GM12891 (cell line): ENCODE results near the gene FBN1.
A peak's percentile ranks its signal among the peaks of the same experiment; 100 is the strongest.

Experiments used
- DNase-seq: peaks from one replicate; pipeline ENCODE4 v3.0.0; 2011; ENCODE audit warnings: low spot score; ENCODE audit not compliant: insufficient read length
- FAIRE-seq: peaks from 2 replicates; lab custom pipeline; 2011; peaks lifted over from hg19 to GRCh38; lab: Jason Lieb, UNC
- PAX5 ChIP-seq: IDR thresholded peaks from 2 replicates; pipeline ENCODE4 v1.6.1; 2011; ENCODE audit warnings: low read length, moderate library complexity, mild to moderate bottlenecking; ENCODE audit not compliant: insufficient read depth, severe bottlenecking
- POLR2A ChIP-seq: IDR thresholded peaks from 2 replicates; pipeline ENCODE4 v1.6.1; 2011; ENCODE audit warnings: low read depth, low read length, control low read depth
- POLR2AphosphoS5 ChIP-seq: IDR thresholded peaks from 2 replicates; pipeline ENCODE4 v1.6.1; 2011; ENCODE audit warnings: low read depth, low read length, control low read depth
- POU2F2 ChIP-seq: IDR thresholded peaks from 2 replicates; pipeline ENCODE4 v1.6.1; 2011; ENCODE audit warnings: low read depth, mild to moderate bottlenecking, control low read depth, low read length, moderate library complexity
- SPI1 ChIP-seq: IDR thresholded peaks from 2 replicates; pipeline ENCODE4 v1.6.1; 2011; ENCODE audit warnings: low read depth, low read length, control low read depth
- TAF1 ChIP-seq: IDR thresholded peaks from 2 replicates; pipeline ENCODE4 v1.6.1; 2011; ENCODE audit warnings: low read depth, low read length, control low read depth

FBN1 gene

DNA sequence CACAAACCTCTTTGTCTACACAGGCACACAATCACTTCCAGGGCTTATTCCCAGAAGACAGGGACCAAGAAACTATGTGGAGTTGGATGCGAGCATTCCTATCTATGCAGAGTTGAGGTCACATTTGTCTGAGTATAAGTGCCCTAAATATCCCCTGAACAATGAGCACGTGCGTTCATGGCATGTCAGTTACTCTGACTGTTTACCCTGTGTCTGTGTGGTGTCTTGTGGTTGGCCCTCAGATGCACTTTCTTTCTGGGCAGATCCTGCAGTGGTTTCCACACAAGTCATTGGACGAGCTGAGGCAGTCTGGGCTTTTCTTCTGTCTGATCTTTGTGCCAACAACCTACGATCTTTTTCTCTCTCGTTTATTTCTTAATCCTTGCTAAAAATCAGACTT, 134.5 kb downstream of the FBN1 start:
- TF ChIP-seq TAF1: no peak
- TF ChIP-seq POLR2A: no peak
- TF ChIP-seq SPI1: no peak
- DNase-seq (no peak), FAIRE-seq (no peak)

DNA sequence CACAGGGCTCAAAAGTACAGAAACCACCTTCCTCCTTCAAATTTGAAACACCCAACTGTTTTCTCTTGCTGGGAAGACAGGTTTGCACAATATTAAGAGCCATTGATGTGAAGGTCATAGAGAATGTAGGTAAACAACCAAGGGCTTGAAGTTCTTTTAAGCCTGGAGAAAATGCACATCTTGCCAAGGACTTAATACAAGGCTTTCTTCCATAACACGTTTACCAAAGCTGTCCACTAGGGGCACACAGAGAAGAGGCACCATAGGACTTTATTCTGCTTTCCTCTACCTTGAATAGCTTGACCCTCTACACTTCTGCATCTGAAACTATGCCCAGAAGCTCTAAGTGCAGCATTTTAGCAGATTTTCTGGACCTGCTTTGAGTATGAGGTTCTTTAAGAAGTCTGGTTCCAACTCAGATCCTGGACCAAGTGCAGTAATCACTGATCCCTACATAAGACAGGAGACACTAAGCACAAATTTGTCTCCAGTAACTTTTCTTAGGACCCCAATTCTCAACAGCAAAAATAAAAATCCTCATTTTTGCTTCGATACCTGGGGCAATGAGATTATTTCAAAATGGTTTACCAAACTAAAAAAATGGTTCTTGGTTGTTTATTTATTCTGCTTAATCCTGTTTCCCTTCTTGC, 138.0 kb downstream of the FBN1 start:
- TF ChIP-seq POLR2A (no peak), PAX5 (no peak), POLR2AphosphoS5 (no peak), SPI1 (no peak)
- DNase-seq: no peak
- FAIRE-seq: no peak

DNA sequence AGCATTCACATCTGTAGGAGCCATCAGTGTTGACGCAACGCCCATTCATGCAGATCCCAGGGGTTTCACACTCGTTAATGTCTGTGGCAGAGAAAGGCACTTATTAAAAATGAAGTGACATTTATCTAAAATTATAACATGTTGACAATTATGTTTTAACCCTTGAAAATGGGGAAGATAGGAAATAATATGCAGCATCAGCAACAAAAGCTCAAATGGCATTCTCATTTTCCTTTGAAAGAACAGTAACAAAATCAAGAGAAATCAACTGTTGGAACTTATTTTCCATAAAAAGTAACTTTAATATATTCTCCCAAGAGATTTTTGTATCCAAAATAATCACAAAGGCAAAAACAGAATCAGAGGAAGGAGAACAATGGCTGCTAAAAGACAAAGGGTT, 140.4 kb downstream of the FBN1 start:
- FAIRE-seq (no peak), DNase-seq (no peak)
- TF ChIP-seq POU2F2: no peak
- no peak for TF ChIP-seq SPI1
- TF ChIP-seq TAF1: no peak
- no peak for TF ChIP-seq PAX5

DNA sequence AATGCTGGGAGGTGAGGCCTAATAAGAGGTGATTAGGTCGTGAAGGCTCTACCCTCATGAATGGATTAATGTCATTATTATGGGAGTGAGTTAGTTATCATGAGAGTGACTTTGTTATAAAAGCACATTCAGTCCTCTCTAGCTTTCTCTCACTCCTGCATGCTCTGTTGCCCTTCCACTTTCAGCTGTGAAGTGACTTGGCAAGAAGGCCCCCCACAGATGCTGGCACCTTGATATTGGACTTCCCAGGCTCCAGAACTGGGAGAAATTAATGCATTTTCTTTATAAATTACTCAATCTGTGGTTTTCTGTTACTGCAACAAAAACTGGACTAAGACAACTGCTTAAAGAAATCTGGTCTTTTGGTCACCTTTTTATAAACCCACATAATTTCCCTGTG, 144.3 kb downstream of the FBN1 start:
- DNase-seq (no peak), FAIRE-seq (peak; percentile 45)
- TF ChIP-seq SPI1 (no peak), POLR2AphosphoS5 (no peak), POU2F2 (no peak), TAF1 (no peak), POLR2A (no peak), PAX5 (no peak)

DNA sequence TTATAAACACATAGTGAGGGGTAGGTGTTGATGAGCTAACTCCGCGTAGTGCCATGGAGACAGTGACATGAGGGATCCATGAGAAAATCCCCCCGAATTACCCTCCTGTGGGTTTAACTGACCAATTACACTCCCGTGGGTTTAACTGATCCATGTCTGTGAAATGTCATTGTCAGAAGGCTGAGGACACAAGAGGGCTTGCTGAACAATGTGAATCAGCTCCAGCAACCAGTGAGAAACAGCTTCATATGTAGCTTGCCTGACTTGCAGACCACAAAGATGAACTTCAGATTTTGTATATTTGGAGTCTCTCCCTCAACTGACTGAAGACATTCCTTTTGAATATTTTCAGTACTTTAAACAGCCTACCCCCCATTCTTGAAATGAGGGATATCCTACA, 144.9 kb downstream of the FBN1 start:
- DNase-seq (no peak), FAIRE-seq (no peak)
- no peak for TF ChIP-seq POLR2AphosphoS5
- no peak for TF ChIP-seq POLR2A
- no peak for TF ChIP-seq PAX5

DNA sequence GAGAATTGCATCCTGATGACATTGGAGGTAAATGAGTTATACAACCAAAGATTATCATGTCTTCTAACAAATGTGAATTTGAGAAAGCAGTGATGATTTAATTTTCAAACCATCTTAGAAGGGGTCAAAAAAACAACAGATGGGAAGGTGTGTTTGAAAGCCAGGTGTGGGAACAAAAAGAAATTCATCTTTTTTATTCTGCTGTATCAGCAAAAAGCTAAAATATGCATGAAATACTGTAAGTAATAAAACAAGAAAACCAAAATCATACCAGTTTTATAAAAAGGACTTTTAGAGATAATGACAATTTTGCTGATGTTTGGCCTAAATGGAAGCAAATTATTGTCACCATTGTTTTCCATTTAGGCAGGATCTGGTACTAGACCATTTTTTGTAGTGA, 145.5 kb downstream of the FBN1 start:
- DNase-seq (no peak), FAIRE-seq (no peak)
- TF ChIP-seq POU2F2: no peak
- no peak for TF ChIP-seq PAX5
- no peak for TF ChIP-seq TAF1
- TF ChIP-seq POLR2A: no peak
- TF ChIP-seq SPI1: no peak
- TF ChIP-seq POLR2AphosphoS5: no peak

DNA sequence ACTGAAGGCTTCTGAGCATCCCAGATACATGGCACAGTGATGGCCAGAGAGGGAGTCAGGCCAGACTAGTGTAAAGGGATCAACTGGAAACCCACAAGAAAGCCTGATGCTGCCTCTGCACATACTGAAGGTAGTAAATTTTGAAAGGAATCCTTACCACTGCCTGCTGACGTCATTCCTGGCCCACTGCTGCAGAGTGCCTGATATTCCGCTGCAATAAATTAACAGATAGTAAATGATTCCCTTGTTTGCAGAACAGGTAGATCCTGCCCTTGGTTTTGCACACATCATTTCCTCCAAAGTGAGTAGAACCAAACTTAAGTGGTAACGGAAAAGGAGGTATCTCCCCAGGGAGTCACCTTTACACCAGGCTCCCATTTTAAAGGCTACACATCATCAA, 146.7 kb downstream of the FBN1 start:
- FAIRE-seq: no peak
- TF ChIP-seq SPI1 (no peak), POU2F2 (no peak), TAF1 (no peak), PAX5 (no peak), POLR2A (no peak), POLR2AphosphoS5 (no peak)
- DNase-seq: no peak

DNA sequence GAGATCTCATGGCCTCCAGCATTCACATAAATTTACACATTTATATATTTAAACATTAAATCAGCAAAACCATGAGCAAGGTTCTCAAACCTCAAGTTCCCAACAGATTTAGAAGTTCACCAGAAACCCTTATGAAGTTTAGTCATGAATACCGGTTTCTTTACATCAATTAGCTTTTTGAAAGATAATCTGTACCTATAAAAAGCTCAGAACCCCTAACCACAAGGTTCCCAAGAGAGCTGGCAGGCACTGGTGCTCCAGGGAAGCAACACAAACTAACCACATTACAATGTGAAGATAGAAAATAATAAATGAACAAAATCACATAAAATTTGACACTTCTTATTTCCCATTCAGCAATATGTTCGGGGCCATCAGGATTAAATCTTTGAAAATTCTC, 150.9 kb downstream of the FBN1 start:
- FAIRE-seq (no peak), DNase-seq (no peak)
- TF ChIP-seq PAX5 (no peak), POLR2A (no peak), SPI1 (no peak), POLR2AphosphoS5 (no peak), POU2F2 (no peak), TAF1 (no peak)

DNA sequence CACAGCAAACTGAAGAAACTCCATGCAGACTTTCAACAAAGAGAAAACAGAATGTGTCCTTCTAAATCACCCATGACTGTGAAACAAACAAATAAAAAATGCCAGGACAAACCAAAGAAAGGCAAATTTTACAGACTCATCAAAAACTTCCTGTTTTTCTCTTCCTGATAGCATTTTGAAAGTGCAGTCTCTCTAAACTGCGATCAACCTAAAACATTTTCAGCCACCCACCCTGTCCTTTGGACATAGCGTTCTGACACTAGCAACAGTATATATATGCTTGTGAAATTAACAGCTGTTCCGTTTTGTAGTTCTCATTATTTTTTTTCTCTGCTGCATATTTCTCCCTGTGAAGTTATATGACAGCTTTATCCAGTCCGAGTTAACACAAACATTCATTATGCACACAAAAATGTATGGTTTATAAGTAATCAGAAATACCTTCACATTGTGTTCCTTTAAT, 151.7 kb downstream of the FBN1 start:
- FAIRE-seq: no peak
- no peak for DNase-seq
- no peak for TF ChIP-seq POLR2AphosphoS5
- no peak for TF ChIP-seq SPI1
- TF ChIP-seq TAF1: no peak
- TF ChIP-seq PAX5: no peak
- TF ChIP-seq POU2F2: no peak
- TF ChIP-seq POLR2A: no peak

DNA sequence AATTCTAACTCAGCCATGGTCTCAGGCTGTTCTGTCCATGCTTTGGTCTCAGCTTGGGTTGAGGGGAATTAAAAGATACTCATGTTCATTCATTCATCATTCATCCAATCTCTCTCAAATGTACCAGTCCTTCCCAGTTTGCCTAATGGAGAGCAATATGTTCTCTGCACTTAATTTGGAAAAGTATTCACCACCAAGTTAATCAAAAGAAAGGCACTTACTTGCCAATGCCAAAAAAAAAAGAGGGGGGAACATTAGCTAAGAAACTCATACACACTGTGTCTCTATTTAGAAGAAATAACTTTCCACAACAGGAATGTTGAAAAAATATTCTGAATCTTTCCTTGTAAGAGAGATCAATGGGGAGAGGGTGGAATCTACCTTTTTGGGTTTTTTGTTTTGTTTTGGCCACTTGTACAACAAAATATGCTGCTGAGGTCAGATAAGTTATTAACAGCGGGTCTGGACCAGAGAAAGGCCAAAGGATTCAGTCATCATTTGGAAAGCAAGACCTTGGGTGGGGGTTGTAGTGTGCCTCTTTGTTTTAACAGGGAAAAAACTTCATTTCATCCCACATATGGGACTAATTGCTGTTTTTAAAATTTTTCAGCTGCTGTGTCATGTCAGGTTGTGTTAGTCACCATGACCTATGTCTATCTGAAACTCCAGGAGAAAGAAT, 152.3 kb downstream of the FBN1 start:
- FAIRE-seq (no peak), DNase-seq (no peak)
- TF ChIP-seq PAX5: no peak
- no peak for TF ChIP-seq SPI1
- no peak for TF ChIP-seq POLR2A
- TF ChIP-seq POU2F2: no peak
- TF ChIP-seq POLR2AphosphoS5: no peak
- no peak for TF ChIP-seq TAF1

DNA sequence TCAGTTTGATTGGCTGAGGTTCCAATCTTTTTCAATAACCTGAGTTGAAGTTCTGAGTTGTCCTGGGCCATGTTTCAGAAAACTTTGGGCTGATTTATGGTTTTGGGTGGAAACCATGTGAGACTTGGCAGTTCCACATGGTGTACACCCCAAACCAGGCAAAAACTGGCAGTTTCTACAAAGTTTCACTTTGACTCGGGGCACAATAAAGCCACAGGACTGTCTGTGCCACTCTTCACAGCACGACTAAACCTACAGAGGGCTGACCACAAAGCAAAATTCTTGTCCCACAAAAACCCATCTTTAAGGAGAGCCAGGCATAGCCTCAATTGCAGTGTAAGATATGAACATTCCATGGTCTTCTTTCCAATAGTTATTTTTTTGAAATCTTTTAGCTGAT, 159.3 kb downstream of the FBN1 start:
- TF ChIP-seq POLR2A: no peak
- TF ChIP-seq POLR2AphosphoS5: no peak
- no peak for TF ChIP-seq POU2F2
- TF ChIP-seq PAX5: no peak
- no peak for TF ChIP-seq SPI1
- TF ChIP-seq TAF1: no peak
- no peak for DNase-seq
- FAIRE-seq: no peak
